ENCODE results near the gene CFAP46.

DNA sequence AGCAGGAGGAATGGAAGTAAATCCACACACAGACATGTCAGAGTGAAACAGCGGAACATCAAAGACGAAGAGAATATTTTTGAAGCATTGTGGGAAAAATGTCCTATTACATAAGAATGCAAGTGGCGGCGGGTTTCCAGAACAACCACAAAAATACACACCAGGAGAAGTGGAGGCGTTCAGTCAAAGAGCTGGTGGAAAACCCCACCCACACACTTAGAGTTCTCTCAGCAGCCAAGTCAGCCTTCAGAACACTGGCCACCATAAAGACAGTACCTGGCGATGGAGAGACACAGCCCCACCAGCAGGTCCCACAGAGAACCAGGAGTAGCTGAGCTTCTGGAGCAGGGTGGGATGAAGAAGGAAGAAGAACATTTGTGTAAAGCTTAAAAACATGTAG is 180.1 kb downstream of the CFAP46 start:
- TF ChIP-seq SP1 (IDR thresholded peaks at IDR 0.05) (no peak), ZNF384 (IDR thresholded peaks at IDR 0.05) (no peak), NFRKB (IDR thresholded peaks at IDR 0.05) (no peak), ELF4 (IDR thresholded peaks at IDR 0.05) (no peak), CTBP1 (IDR thresholded peaks at IDR 0.05; ENCODE audit: borderline replicate concordance) (no peak), TARDBP (IDR thresholded peaks at IDR 0.05) (no peak), LEF1 (IDR thresholded peaks at IDR 0.05; ENCODE audit: borderline replicate concordance) (no peak), FOXK2 (IDR thresholded peaks at IDR 0.05) (no peak), BHLHE40 (IDR thresholded peaks at IDR 0.05; ENCODE audit: borderline replicate concordance) (no peak), FOXM1 (IDR thresholded peaks at IDR 0.05; ENCODE audit: borderline replicate concordance) (no peak), FOXA1 (IDR thresholded peaks at IDR 0.05) (no peak), SUZ12 (IDR thresholded peaks at IDR 0.05) (no peak)
- TF ChIP-seq, protein P1, sequence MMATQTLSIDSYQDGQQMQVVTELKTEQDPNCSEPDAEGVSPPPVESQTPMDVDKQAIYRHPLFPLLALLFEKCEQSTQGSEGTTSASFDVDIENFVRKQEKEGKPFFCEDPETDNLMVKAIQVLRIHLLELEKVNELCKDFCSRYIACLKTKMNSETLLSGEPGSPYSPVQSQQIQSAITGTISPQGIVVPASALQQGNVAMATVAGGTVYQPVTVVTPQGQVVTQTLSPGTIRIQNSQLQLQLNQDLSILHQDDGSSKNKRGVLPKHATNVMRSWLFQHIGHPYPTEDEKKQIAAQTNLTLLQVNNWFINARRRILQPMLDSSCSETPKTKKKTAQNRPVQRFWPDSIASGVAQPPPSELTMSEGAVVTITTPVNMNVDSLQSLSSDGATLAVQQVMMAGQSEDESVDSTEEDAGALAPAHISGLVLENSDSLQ (IDR thresholded peaks at IDR 0.05) = no peak
